GM12872 (cell line): ENCODE results near the gene MPHOSPH6.

ENCODE experiments used
- TF ChIP-seq, protein P1 (sequence below): IDR thresholded peaks from 3 replicates; pipeline ENCODE4 v1.5.1; 2011; ENCODE audit warnings: low read depth, mild to moderate bottlenecking, low read length, moderate library complexity; ENCODE audit not compliant: insufficient read depth

The MPHOSPH6 gene

GRCh38 chr16:82118749-82119148 lies 51.3 kb downstream of the MPHOSPH6 start:
- TF ChIP-seq, protein P1, sequence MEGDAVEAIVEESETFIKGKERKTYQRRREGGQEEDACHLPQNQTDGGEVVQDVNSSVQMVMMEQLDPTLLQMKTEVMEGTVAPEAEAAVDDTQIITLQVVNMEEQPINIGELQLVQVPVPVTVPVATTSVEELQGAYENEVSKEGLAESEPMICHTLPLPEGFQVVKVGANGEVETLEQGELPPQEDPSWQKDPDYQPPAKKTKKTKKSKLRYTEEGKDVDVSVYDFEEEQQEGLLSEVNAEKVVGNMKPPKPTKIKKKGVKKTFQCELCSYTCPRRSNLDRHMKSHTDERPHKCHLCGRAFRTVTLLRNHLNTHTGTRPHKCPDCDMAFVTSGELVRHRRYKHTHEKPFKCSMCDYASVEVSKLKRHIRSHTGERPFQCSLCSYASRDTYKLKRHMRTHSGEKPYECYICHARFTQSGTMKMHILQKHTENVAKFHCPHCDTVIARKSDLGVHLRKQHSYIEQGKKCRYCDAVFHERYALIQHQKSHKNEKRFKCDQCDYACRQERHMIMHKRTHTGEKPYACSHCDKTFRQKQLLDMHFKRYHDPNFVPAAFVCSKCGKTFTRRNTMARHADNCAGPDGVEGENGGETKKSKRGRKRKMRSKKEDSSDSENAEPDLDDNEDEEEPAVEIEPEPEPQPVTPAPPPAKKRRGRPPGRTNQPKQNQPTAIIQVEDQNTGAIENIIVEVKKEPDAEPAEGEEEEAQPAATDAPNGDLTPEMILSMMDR = no peak

DNA sequence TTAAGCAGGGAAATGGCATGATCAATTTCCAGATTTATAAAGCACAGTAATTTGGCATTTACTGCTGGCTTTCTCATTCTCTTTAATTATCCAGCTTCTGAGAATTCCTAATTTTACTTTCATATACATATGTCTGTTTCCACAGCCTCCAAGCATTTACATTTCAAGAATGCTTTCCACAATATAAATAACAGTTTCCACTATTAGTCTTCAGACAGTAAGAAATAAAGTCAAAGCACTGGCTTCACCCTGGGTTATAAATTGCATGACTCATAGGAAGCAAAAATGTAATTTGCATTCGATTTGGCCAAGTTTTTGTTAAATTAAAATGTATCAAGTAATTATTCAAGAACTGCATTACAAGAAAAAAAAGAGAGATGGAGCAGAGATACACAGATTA lies 53.5 kb downstream of the MPHOSPH6 start:
- TF ChIP-seq, protein P1 = no peak

- TF ChIP-seq, protein P1 = no peak
These were observed 56.3 kb downstream of the MPHOSPH6 start for GRCh38 chr16:82113741-82114140.

GRCh38 chr16:82111944-82112343 lies 58.1 kb downstream of the MPHOSPH6 start:
- TF ChIP-seq, protein P1 = no peak

GRCh38 chr16:82108774-82109173 lies 61.2 kb downstream of the MPHOSPH6 start:
- TF ChIP-seq, protein P1 = no peak

- TF ChIP-seq, protein P1 = no peak
These were observed 61.9 kb downstream of the MPHOSPH6 start for GRCh38 chr16:82108100-82108499.

GRCh38 chr16:82105107-82105506 lies 64.9 kb downstream of the MPHOSPH6 start:
- TF ChIP-seq, protein P1 = no peak
